ENCODE results near the gene MAP3K12. TPM values are rescaled to one million over a fixed set of nuclear protein-coding genes. Genes with fewer than 3 reads are reported as not detected.

MAP3K12 gene
- total RNA-seq, 3 donors from 2014 or later (not counting 1 experiment from before 2014, with no cell fraction given) = 15.3 to 21.8 (median 21.8) TPM

GRCh38 chr12:53516758-53517455 is 17.6 kb upstream of the MAP3K12 start:
- DNase-seq (no peak), ATAC-seq (no peak)
- Mint-ChIP-seq H3K4me3 (no peak overlapping the region), H3K27me3 (ENCODE audit: low read depth in 2 of 2) (no peaks in the 10 kb centered on the region), H3K4me1 (peaks cover 0 to 5% of the 10 kb centered on the region in 2 donors), H3K9me3 (no peaks in the 10 kb centered on the region), H3K27ac (no peak overlapping the region), H3K36me3 (peaks cover 27% of the 10 kb centered on the region)
- Histone ChIP-seq H3K27ac (ENCODE audit: low read length) (no peak overlapping the region), H3K9me3 (ENCODE audit: control insufficient read depth, insufficient read depth, low read length) (no peaks in the 10 kb centered on the region), H3K27me3 (ENCODE audit: control insufficient read depth, insufficient read depth, low read length) (no peaks in the 10 kb centered on the region), H3K4me1 (ENCODE audit: control insufficient read depth, insufficient read depth, low read length) (no peaks in the 10 kb centered on the region), H3K36me3 (ENCODE audit: control insufficient read depth, insufficient read depth, low read length) (peaks cover 74% of the 10 kb centered on the region), H3K4me3 (ENCODE audit: low read length) (no peak overlapping the region)
- WGBS (ENCODE audit: insufficient coverage) = 88% methylated on average over 13 of the region's 13 CpGs
- intact Hi-C loops (cut with micrococcal nuclease) = no loop called here
- no peak for TF ChIP-seq CTCF (IDR thresholded peaks at IDR 0.05)

- H3K27me3 ChIP-seq (ENCODE audit: control insufficient read depth, insufficient read depth, low read length) = no peaks in the 10 kb centered on the region
- intact Hi-C loops (cut with micrococcal nuclease) = no loop called here
- peaks cover 76% of the 10 kb centered on the region for H3K36me3 ChIP-seq (ENCODE audit: control insufficient read depth, insufficient read depth, low read length)
- Mint-ChIP-seq H3K36me3 (peaks cover 20% of the 10 kb centered on the region), H3K4me3 (no peak overlapping the region), H3K4me1 (peaks cover 0 to 5% of the 10 kb centered on the region in 2 donors), H3K27ac (no peak overlapping the region), H3K9me3 (no peaks in the 10 kb centered on the region), H3K27me3 (ENCODE audit: low read depth in 2 of 2) (no peaks in the 10 kb centered on the region)
- H3K27ac ChIP-seq (ENCODE audit: low read length) = no peak overlapping the region
- DNase-seq (no peak), ATAC-seq (no peak)
- no peak overlapping the region for H3K4me3 ChIP-seq (ENCODE audit: low read length)
- H3K4me1 ChIP-seq (ENCODE audit: control insufficient read depth, insufficient read depth, low read length) = no peaks in the 10 kb centered on the region
- H3K9me3 ChIP-seq (ENCODE audit: control insufficient read depth, insufficient read depth, low read length) = no peaks in the 10 kb centered on the region
- WGBS (ENCODE audit: insufficient coverage) = 94% methylated on average over 2 of the region's 2 CpGs
- TF ChIP-seq CTCF (IDR thresholded peaks at IDR 0.05) = no peak
Observed at GRCh38 chr12:53515291-53515680, 16.0 kb upstream of the MAP3K12 start.

- Mint-ChIP-seq H3K27ac (no peak overlapping the region), H3K9me3 (no peaks in the 10 kb centered on the region), H3K27me3 (ENCODE audit: low read depth in 2 of 2) (no peaks in the 10 kb centered on the region), H3K36me3 (peaks cover 17% of the 10 kb centered on the region), H3K4me1 (peaks cover 0 to 5% of the 10 kb centered on the region in 2 donors), H3K4me3 (no peak overlapping the region)
- TF ChIP-seq CTCF (IDR thresholded peaks at IDR 0.05) = no peak
- Histone ChIP-seq H3K27me3 (ENCODE audit: control insufficient read depth, insufficient read depth, low read length) (no peaks in the 10 kb centered on the region), H3K27ac (ENCODE audit: low read length) (no peak overlapping the region), H3K36me3 (ENCODE audit: control insufficient read depth, insufficient read depth, low read length) (peaks cover 74% of the 10 kb centered on the region), H3K4me3 (ENCODE audit: low read length) (no peak overlapping the region), H3K4me1 (ENCODE audit: control insufficient read depth, insufficient read depth, low read length) (no peaks in the 10 kb centered on the region), H3K9me3 (ENCODE audit: control insufficient read depth, insufficient read depth, low read length) (no peaks in the 10 kb centered on the region)
- 87% methylated on average over 4 of the region's 6 CpGs for WGBS (ENCODE audit: insufficient coverage)
- DNase-seq (no peak), ATAC-seq (no peak)
- intact Hi-C loops (cut with micrococcal nuclease) = no loop called here
Observed at GRCh38 chr12:53514628-53515290, 15.5 kb upstream of the MAP3K12 start.

All from natural killer cell (primary cell).